GM19328 (cell line): ENCODE measurements around the gene BICC1.

Experiments
- ATAC-seq: cut with Tn5 transposase; IDR thresholded peaks from one replicate; pipeline ENCODE4 v1.9.1; 2021; ENCODE audit warnings: mild to moderate bottlenecking, moderate library complexity; ENCODE audit not compliant: unreplicated experiment

Gene BICC1

GRCh38 chr10:58642283-58642682 lies 129.6 kb downstream of the BICC1 start:
- no peak for ATAC-seq

DNA sequence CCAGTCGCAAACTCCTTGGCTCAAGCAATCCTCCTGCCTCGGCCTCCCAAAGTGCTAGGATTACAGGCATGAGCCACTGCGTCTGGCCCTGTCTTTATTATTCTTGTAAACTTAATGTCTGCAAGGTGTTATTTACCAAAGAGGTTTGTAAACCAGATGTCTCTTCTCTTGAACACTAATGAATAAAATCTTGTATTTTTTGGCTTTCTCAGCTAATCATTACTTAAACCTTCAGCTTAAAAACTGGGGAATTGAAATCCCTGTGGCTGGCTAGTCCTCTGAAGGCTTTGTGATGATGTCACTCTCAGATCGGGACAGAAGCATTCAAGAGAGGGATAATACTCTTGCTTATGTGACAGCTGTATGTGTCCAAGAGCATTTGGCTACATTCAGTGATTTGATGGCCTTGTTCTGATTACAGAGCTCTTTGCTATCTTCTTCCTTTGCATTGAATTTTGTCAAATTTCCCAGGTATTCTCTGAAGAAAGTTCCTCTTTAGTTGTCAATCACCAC lies 130.3 kb downstream of the BICC1 start:
- no peak for ATAC-seq

GRCh38 chr10:58644311-58644710 lies 131.6 kb downstream of the BICC1 start:
- no peak for ATAC-seq

GRCh38 chr10:58645416-58646146 lies 132.9 kb downstream of the BICC1 start:
- ATAC-seq, result no peak

DNA sequence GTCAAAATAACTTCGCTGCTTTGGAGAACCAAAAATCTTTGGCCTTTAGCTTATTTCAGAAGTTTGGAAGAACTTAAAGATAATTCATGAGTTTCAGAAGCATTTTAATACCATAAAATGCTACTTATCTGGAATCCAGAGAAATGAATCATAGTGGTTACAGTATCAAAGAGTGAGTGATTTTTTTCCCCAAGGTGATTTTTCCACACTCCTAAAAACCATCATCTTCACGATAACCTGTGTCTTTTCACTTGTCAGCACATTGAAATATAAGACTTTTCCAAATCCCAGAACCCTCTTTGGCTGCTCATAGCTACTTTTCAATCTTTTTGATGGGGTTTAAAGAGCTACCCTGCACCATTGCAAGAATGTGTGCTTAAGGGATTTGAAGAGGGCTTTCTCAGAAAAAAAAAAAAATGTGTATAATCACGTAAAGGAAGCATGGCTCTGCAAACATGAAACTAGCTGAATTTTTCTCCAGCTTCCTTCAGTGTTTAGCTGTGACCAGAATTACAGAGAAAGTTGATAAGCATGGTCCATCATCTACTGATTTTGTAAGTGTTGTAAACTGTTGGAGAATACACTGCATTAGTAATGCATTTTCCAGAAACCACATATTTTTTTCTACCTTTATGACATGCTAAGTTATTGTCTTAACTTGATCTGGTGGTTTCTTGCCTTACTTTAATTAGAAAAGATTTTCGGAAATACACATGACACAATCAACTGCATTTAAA lies 134.9 kb downstream of the BICC1 start:
- ATAC-seq, result no peak

GRCh38 chr10:58648131-58648530 lies 135.5 kb downstream of the BICC1 start:
- ATAC-seq, result no peak

DNA sequence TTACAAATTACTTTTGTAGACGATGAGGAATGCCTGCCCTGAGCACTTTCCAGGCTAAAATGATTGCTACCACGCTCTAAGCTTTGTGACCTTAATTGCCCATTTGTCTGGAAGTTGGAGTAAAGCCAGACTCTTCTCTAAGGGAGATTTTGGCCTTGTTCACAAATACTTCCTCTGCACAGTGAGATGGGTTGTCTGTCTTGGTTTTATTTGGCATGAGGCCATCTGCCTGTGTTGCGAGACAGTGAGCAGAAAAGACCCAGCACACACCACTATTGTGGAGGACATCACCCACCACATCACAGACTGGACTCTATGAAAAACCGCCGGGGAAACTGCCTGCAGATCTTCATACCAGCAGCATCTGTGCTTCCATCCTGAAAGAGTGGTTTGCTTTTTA lies 138.4 kb downstream of the BICC1 start:
- ATAC-seq, result no peak

- ATAC-seq, result no peak
Observed at GRCh38 chr10:58651742-58652141, 139.1 kb downstream of the BICC1 start.

GRCh38 chr10:58653139-58653538 lies 140.5 kb downstream of the BICC1 start:
- no peak for ATAC-seq

- ATAC-seq, result no peak
Observed at GRCh38 chr10:58660575-58661255, 148.0 kb downstream of the BICC1 start.

DNA sequence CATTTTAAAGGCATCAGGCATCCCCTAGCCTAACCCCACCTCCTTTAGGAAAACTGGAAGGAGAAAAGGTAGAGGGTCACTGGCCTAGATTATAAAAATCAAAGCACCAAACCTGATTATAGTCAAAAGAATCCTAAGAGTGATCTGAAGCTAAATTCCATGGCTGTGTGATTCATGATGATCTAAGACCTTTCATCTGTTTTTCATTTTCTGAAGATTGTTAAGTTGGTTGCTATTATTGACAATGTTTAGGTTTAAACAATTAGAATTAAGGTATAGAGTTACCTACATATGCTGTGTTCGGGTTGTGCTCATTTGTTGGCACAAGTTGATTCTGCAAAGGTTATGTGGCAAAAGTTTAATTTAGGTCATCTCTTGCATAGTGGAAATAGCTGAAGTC lies 148.7 kb downstream of the BICC1 start:
- ATAC-seq, result no peak

- ATAC-seq, result no peak
Observed at GRCh38 chr10:58661902-58662301, 149.2 kb downstream of the BICC1 start.

DNA sequence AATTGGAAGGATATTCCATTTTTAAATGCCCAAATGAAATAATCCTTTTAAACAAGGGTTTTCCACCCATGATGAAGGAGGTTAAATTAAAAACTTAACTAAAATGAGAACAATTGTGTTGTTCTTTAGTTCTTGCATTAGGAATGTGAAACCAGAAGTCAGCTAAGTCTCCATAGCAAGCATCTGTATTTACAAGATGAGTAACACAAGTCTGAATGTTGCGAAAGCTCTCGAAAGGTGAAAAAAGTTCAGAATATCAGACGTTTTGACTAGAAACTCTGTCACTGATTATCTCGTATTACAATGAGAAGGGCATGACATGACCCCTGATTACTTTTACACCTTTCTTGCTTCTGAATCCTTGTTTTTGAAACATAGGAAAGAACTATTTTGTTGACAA lies 149.6 kb downstream of the BICC1 start:
- ATAC-seq, result no peak

GRCh38 chr10:58665361-58665760 lies 152.7 kb downstream of the BICC1 start:
- no peak for ATAC-seq

- ATAC-seq, result no peak
Observed at GRCh38 chr10:58666024-58666423, 153.4 kb downstream of the BICC1 start.

- ATAC-seq, result no peak
Observed at GRCh38 chr10:58667658-58668310, 155.1 kb downstream of the BICC1 start.

DNA sequence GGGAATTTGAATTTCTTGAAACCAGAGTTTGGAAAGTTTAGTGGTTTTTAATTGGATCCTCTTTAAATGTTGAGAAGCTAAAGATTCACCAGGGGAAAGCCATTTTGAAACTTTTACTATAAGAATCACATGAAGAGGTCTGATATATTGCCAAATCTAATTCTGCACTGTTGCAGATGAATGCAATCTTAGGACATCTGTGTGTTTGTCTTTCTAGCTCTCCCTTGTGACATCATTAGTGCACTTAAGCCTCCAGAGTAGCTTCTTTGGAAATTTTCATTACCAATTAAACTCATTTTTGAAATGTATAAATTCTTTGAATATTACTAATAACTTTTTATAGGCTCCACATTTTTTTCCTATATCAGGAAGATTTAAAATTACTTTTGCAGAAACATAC lies 160.2 kb downstream of the BICC1 start:
- no peak for ATAC-seq

- ATAC-seq, result no peak
Observed at GRCh38 chr10:58674251-58674650, 161.6 kb downstream of the BICC1 start.

- no peak for ATAC-seq
Observed at GRCh38 chr10:58675321-58675720, 162.6 kb downstream of the BICC1 start.

DNA sequence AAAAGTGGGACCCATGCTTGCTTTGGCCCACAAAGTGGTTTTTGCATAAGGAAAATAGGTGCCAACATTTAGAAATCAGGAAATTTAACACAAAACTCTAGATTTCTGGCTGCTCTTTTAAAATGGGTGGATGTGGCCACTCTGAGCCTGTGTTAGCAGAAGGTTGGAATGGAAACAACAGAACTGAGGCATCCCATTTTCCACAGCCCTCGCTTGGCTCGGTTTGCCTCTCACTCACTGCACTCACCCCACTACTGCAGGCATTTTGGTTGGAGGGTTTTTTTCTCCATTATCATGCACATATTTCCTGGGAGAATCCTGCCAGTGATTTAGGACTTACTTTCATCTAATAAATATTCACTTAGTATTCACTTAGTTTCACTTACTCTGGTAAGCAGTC lies 178.9 kb downstream of the BICC1 start:
- ATAC-seq, result no peak

DNA sequence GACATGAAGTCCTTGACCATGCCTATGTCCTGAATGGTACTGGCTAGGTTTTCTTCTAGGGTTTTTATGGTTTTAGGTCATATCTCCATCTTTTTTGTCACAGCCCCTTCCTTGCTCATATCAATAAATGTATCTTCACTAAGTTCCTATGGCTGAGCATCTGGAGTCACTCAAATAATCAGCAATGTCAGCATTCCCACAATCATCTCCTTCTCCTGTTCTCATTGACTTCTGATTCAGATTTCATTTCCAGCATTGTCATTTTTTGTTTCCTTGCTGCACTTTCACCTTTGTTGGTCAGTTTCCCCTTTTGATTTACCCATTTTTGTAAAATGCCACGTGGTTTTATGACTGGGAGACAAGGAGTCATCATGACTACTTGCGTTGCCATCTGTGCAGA lies 181.2 kb downstream of the BICC1 start:
- ATAC-seq, result no peak
